ENCODE measurements around the gene PRDM12.

Gene PRDM12

GRCh38 chr9:130672933-130673615 is 8.7 kb downstream of the PRDM12 start:
- DNase-seq (ENCODE audit: low read depth) = no peak
- TF ChIP-seq MAX (IDR thresholded peaks at IDR 0.05; ENCODE audit: low read depth, low read length) = no peak

GRCh38 chr9:130675396-130675795 is 11.0 kb downstream of the PRDM12 start:
- TF ChIP-seq MYC (IDR thresholded peaks at IDR 0.05; ENCODE audit: low read depth, low read length) (no peak), POLR2A (IDR thresholded peaks at IDR 0.05; ENCODE audit: extremely low read depth, insufficient read length) (no peak), MAX (IDR thresholded peaks at IDR 0.05; ENCODE audit: low read depth, low read length) (no peak), CTCF (IDR thresholded peaks at IDR 0.05; ENCODE audit: low read depth, low read length) (no peak)
- no peak for DNase-seq (ENCODE audit: low read depth)
- H3K4me3 ChIP-seq (ENCODE audit: low read depth, low read length) = no peak overlapping the region

More at GRCh38 chr9:130672933-130673615, 8.7 kb downstream of the PRDM12 start:
- no peak overlapping the region for H3K4me3 ChIP-seq (ENCODE audit: low read depth, low read length)

- no peak overlapping the region for H3K4me3 ChIP-seq (ENCODE audit: low read depth, low read length)
- no peak for DNase-seq (ENCODE audit: low read depth)
- TF ChIP-seq CTCF (IDR thresholded peaks at IDR 0.05; ENCODE audit: low read depth, low read length) = no peak
- no peak for TF ChIP-seq MYC (IDR thresholded peaks at IDR 0.05; ENCODE audit: low read depth, low read length)
- no peak for TF ChIP-seq MAX (IDR thresholded peaks at IDR 0.05; ENCODE audit: low read depth, low read length)
- TF ChIP-seq POLR2A (IDR thresholded peaks at IDR 0.05; ENCODE audit: extremely low read depth, insufficient read length) = no peak
Observed at GRCh38 chr9:130677252-130677651, 12.9 kb downstream of the PRDM12 start.

GRCh38 chr9:130680836-130681768 is 16.7 kb downstream of the PRDM12 start:
- TF ChIP-seq CTCF (IDR thresholded peaks at IDR 0.05; ENCODE audit: low read depth, low read length) (no peak), POLR2A (IDR thresholded peaks at IDR 0.05; ENCODE audit: extremely low read depth, insufficient read length) (peak; percentile 92), MAX (IDR thresholded peaks at IDR 0.05; ENCODE audit: low read depth, low read length) (peak; percentile 98), MYC (IDR thresholded peaks at IDR 0.05; ENCODE audit: low read depth, low read length) (peak; percentile 97)
- H3K4me3 ChIP-seq (ENCODE audit: low read depth, low read length) = peak overlapping the region; percentile 55
- DNase-seq (ENCODE audit: low read depth) = peak; percentile 94

- peak; percentile 74 for DNase-seq (ENCODE audit: low read depth)
- peak overlapping the region; percentile 51 for H3K4me3 ChIP-seq (ENCODE audit: low read depth, low read length)
- no peak for TF ChIP-seq POLR2A (IDR thresholded peaks at IDR 0.05; ENCODE audit: extremely low read depth, insufficient read length)
- peak; percentile 44; the same call in 1 of the 2 replicates for TF ChIP-seq MAX (IDR thresholded peaks at IDR 0.05; ENCODE audit: low read depth, low read length)
- no peak for TF ChIP-seq CTCF (IDR thresholded peaks at IDR 0.05; ENCODE audit: low read depth, low read length)
- peak; percentile 49 for TF ChIP-seq MYC (IDR thresholded peaks at IDR 0.05; ENCODE audit: low read depth, low read length)
Observed at GRCh38 chr9:130681769-130682420, 17.5 kb downstream of the PRDM12 start.

All from NB4 (cell line).